T-helper 1 cell treated with Interleukin-12 subunit alpha and Interleukin-12 subunit beta and Interleukin-4 antibody, amounts not matched to agents 30 μg/mL and 1 μg/mL, for 36 hours (primary cell): ENCODE data around the gene RAB23.

Source experiments
- H3K27ac Mint-ChIP-seq: one replicate; pipeline ENCODE4 v1.8.0; 2021; ENCODE audit warnings: mild to moderate bottlenecking, mixed read lengths
- H3K27me3 Mint-ChIP-seq: one replicate; pipeline ENCODE4 v1.8.0; 2021; ENCODE audit warnings: low read depth, mixed read lengths
- H3K36me3 Mint-ChIP-seq: one replicate; pipeline ENCODE4 v1.8.0; 2021; ENCODE audit warnings: low read depth, mixed read lengths
- H3K4me1 Mint-ChIP-seq: one replicate; pipeline ENCODE4 v1.8.0; 2021; ENCODE audit warnings: low read depth, mixed read lengths
- H3K4me3 Mint-ChIP-seq: one replicate; pipeline ENCODE4 v1.8.0; 2021; ENCODE audit warnings: mild to moderate bottlenecking, moderate library complexity, mixed read lengths
- H3K9me3 Mint-ChIP-seq: one replicate; pipeline ENCODE4 v1.8.0; 2021; ENCODE audit warnings: mixed read lengths

Gene RAB23

DNA sequence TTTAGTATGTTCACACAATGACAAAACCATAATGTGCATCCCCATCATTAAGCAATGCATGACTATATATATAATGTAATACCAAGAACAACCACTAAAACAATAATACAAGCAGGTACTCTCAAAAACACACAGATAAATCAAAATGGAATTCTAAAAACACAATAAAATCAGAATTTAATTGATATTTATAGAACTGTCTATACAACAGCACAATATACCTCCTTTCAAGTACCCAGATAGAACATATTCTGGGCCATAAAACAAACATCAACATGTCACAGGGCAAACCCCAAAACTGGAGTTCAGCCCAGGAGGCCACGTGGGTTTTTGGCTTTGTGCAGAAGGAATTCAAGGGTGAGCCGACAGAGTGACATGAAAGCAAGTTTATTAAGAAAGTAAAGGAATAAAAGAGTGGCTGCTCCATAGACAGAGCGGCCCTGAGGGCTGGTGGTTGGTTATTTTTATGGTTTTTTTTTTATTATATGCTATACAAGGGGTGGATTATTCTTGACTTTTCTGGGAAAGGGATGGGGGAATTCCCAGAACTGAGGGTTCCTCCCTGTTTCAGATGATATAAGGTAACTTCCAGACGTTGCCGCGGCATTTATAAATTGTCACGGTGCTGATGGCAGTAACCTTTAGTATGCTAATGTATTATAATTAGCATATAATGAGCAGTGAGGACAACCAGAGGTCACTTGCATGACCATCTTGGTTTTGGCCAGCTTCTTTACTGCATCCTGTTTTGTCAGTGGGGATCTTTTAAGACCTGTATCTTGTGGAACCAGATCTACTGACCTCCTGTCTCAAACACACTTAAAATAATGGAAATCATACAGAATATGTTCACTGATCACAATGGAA, 5.6 kb downstream of the RAB23 start:
- H3K4me1 Mint-ChIP-seq: peaks cover 38% of the 10 kb centered on the region
- peaks cover 9% of the 10 kb centered on the region for H3K27me3 Mint-ChIP-seq
- no peak overlapping the region for H3K27ac Mint-ChIP-seq
- no peak overlapping the region for H3K4me3 Mint-ChIP-seq
- peaks cover 11% of the 10 kb centered on the region for H3K36me3 Mint-ChIP-seq
- peaks cover 7% of the 10 kb centered on the region for H3K9me3 Mint-ChIP-seq

DNA sequence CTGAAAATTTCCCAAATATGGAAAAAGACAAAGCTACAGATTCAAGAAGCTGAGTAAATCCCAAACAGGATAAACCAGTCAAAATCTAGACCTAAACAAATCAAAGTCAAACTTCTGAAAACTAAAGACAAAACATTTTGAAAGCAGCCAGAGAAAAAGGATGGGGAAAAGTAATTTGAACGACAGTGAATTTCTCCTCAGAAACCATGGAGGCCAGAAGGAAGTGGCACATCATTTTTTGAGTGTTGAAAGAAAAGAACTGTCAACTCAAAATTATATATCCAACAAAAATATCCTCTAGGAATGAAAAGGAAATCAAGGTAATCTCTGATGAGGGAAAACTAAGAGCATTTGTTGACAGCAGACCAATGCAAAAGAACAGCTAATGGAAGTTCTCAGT, 6.8 kb downstream of the RAB23 start:
- H3K4me3 Mint-ChIP-seq: no peak overlapping the region
- peaks cover 6% of the 10 kb centered on the region for H3K27me3 Mint-ChIP-seq
- peaks cover 35% of the 10 kb centered on the region for H3K4me1 Mint-ChIP-seq
- H3K9me3 Mint-ChIP-seq: peaks cover 7% of the 10 kb centered on the region
- no peak overlapping the region for H3K27ac Mint-ChIP-seq
- peaks cover 11% of the 10 kb centered on the region for H3K36me3 Mint-ChIP-seq

DNA sequence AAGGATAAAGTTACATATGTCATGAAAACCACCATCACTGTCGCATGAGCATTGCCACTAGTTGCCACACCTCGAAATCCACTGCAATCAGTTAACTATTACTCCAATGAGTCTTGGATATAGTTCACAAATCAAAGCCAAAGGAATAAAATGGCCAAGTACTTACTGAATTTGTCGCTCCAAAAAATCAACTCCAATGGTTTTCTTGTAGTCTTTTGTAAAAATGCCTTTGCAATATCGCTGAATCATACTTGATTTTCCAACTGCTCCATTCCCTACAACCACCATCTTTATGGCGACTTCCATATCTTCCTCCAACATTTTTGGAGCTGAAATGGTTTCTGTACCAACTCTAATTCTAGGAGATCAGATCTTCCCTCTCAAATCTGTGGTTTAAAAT, 12.0 kb downstream of the RAB23 start:
- peaks cover 20% of the 10 kb centered on the region for H3K4me1 Mint-ChIP-seq
- H3K27me3 Mint-ChIP-seq: no peaks in the 10 kb centered on the region
- H3K27ac Mint-ChIP-seq: no peak overlapping the region
- no peak overlapping the region for H3K4me3 Mint-ChIP-seq
- peaks cover 6% of the 10 kb centered on the region for H3K9me3 Mint-ChIP-seq
- H3K36me3 Mint-ChIP-seq: peaks cover 8% of the 10 kb centered on the region

DNA sequence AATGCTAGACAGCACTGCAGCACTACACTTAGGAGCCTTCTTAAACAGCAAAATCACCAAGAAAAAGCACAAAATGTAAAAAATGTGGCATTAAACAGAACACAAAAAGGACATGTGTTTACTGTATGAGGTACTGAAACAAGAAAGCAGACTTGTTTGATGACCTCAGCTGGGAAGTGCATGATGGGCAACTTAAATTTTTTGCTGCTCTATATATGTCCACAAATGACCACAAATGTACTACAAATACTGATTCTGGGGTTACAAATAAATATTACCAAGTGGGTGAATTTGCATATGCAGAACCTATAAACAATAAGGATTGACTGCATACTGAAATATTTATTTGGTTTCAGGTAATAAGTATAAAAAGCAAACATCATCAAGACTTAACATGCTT, 13.1 kb downstream of the RAB23 start:
- Mint-ChIP-seq H3K36me3 (peaks cover 2% of the 10 kb centered on the region), H3K9me3 (no peaks in the 10 kb centered on the region), H3K27me3 (no peaks in the 10 kb centered on the region), H3K4me1 (peaks cover 10% of the 10 kb centered on the region), H3K27ac (no peak overlapping the region), H3K4me3 (no peak overlapping the region)

DNA sequence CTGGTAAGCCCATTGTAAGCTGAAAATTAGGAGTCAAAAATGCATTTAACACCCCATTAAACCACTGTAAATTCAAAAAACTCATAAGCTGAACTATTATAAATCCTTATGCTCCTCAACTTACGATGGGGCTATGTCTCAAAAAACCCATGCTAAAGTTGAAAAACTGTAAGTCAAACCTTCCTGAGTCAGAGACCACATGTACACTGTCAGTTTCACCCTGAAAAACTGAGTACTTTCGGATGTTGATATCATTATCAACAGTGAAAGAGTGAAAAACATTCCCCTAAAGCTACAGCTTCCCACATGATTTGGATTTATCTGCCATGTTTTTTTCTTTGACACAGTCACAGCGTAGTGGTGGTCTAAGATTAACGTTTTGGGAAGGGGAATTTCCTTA, 14.2 kb downstream of the RAB23 start:
- Mint-ChIP-seq H3K4me1 (peaks cover 4% of the 10 kb centered on the region), H3K4me3 (no peak overlapping the region), H3K27ac (no peak overlapping the region), H3K27me3 (no peaks in the 10 kb centered on the region), H3K36me3 (peaks cover 2% of the 10 kb centered on the region), H3K9me3 (no peaks in the 10 kb centered on the region)

DNA sequence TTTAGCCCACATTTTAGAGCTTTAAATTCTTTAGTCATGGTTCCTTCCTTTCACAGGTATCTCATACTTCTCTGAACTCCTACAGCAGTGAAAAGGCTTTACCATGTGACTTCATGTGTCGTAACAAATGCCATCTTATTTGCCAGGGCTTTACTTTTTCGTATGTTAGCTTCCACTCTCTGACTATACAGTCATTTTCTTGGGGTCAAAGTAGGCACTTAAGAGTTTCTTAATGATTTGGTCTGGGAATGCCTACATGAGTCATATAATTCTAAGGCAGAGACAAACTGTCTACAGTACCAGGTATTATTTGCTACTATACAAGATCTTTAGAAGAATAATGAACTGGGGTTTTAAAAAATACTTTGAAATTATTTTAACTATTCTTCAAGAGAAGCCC, 15.0 kb downstream of the RAB23 start:
- H3K36me3 Mint-ChIP-seq: peaks cover 2% of the 10 kb centered on the region
- no peak overlapping the region for H3K27ac Mint-ChIP-seq
- H3K4me3 Mint-ChIP-seq: no peak overlapping the region
- H3K9me3 Mint-ChIP-seq: no peaks in the 10 kb centered on the region
- H3K4me1 Mint-ChIP-seq: peaks cover 4% of the 10 kb centered on the region
- no peaks in the 10 kb centered on the region for H3K27me3 Mint-ChIP-seq

DNA sequence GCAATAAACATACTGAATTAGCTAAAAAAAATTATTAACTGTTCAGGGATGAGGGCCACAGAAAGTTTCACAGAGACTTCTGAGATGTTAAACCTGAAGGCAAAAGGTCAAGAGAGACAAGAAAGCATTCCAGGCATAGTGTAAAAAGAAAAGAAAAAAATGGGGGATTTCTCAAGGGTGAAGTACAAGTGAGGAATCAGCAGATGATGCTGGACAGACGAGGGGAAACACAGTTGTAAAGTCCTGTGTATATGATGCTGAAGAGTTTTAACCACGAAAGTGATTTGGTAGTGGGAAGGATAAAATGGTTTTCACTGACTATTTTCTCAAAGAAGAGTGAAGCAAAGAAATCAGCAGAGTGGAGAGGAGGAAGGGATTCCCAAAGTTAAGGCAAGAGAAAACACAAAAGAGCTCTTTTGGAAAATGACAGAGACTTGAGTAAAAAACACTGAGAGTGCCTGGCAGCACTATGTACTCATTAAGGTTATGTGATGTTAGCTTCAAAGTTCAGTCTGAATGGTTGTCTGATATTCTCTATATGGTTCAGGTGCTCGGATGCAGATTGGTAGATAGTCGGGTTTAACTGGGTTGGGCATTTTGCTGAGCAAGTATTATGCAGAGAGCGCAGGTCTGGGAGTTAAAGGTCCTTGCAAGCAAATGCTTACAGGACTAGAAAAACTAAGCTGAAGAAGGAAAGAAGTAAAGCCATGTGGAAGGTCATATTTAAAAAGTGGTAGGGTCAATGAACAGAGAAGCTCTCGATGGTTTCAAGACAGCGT, 16.4 kb downstream of the RAB23 start:
- H3K4me1 Mint-ChIP-seq: peaks cover 4% of the 10 kb centered on the region
- no peak overlapping the region for H3K27ac Mint-ChIP-seq
- H3K27me3 Mint-ChIP-seq: no peaks in the 10 kb centered on the region
- H3K36me3 Mint-ChIP-seq: peaks cover 2% of the 10 kb centered on the region
- no peak overlapping the region for H3K4me3 Mint-ChIP-seq
- H3K9me3 Mint-ChIP-seq: no peaks in the 10 kb centered on the region

DNA sequence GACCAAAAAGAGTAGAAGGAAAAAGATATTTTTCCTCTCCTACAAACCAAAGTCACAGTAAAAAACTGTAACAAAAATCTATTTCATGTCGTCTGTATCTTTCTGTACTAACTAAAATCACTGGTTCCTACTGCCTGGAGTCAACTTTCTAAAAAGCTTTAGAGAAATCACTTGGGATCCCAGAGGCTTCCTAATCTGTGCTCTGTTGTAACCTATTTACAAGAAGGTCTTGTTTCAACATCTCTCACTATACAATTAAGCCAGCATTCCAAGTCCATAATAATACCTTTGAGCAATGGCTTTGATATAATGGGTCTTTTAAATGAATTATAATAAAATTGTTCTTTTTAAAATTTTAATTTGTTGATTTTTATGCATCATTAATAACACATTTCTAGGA, 20.4 kb downstream of the RAB23 start:
- peaks cover 2% of the 10 kb centered on the region for H3K36me3 Mint-ChIP-seq
- no peak overlapping the region for H3K4me3 Mint-ChIP-seq
- H3K27ac Mint-ChIP-seq: no peak overlapping the region
- peaks cover 5% of the 10 kb centered on the region for H3K4me1 Mint-ChIP-seq
- no peaks in the 10 kb centered on the region for H3K9me3 Mint-ChIP-seq
- no peaks in the 10 kb centered on the region for H3K27me3 Mint-ChIP-seq

DNA sequence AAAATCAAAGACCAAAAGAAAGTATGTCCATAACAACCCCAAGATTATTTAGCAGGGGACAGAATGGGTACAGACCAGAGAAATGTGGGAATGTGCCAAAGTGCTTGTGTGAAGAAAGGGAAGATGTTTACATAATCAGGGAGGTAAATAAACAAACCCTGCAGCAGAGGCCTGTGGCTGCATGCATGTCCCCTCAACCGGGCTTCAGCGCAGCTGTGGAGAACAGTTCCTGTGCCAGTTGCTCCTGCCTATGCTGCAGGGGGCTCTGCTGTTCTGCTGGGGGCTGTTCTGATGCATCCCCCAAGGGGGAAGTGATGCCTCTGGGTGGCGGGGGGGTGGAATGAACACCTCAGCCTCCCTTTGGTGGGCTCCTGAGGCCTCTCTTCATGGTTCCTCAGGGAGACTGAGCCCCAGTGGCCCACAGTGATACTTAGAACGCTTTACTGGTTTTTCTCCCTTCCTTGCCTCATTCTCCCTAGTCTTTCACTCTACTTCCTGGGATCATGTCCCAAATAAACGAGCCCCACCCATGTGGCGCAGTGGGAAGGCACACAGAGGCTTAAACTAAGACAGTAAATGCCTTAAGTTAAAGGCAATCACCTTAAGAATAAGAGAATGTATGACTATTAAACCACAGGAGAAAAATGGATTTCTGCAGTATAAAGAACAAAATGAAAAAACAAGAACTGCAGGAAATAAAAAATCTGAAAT, 23.0 kb downstream of the RAB23 start:
- Mint-ChIP-seq H3K4me3 (no peak overlapping the region), H3K36me3 (peaks cover 9% of the 10 kb centered on the region), H3K4me1 (peaks cover 2% of the 10 kb centered on the region), H3K27ac (no peak overlapping the region), H3K27me3 (no peaks in the 10 kb centered on the region), H3K9me3 (no peaks in the 10 kb centered on the region)

DNA sequence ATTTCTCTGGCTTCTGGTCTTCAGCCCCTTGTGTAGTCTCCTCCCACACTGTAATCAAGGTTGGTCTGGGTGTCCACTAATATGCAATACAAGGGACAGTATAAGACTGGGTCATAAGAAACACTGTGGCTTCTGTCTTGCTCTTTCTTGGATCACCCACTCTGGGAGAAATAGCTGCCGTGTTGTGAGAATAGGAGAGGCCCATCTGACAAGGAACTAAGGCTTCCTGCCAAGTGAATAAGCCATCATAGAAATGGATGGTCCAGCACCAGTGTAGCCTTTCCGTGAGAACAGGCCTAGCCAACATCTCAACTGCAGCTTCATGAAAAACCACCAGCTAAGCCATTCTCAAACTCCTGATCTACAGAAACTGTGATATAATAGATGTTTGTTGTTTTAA, 26.6 kb downstream of the RAB23 start:
- Mint-ChIP-seq H3K27me3 (no peaks in the 10 kb centered on the region), H3K36me3 (peaks cover 14% of the 10 kb centered on the region), H3K9me3 (no peaks in the 10 kb centered on the region), H3K4me3 (no peak overlapping the region), H3K4me1 (peaks cover 2% of the 10 kb centered on the region), H3K27ac (no peak overlapping the region)

DNA sequence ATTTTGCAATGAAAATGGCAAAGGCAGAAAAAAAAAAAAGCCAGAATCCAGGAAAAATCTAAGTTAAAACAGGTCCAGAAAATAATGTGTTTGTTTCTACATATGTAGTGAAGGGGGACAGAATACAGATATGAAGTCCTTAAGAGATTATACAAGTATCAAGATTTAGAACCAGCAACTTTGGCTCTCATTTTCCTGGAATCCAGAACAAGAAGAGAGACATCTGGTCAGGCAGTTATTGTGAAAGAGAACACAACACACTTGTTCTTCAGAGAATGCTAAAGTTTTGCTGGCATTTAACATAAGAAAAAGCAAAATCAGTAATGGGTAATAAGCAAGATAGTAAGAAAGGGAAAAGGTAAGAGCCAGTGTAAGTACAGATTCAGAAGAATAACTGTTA, 28.9 kb downstream of the RAB23 start:
- peaks cover 14% of the 10 kb centered on the region for H3K36me3 Mint-ChIP-seq
- H3K4me1 Mint-ChIP-seq: no peaks in the 10 kb centered on the region
- H3K4me3 Mint-ChIP-seq: no peak overlapping the region
- H3K27ac Mint-ChIP-seq: no peak overlapping the region
- no peaks in the 10 kb centered on the region for H3K9me3 Mint-ChIP-seq
- no peaks in the 10 kb centered on the region for H3K27me3 Mint-ChIP-seq

DNA sequence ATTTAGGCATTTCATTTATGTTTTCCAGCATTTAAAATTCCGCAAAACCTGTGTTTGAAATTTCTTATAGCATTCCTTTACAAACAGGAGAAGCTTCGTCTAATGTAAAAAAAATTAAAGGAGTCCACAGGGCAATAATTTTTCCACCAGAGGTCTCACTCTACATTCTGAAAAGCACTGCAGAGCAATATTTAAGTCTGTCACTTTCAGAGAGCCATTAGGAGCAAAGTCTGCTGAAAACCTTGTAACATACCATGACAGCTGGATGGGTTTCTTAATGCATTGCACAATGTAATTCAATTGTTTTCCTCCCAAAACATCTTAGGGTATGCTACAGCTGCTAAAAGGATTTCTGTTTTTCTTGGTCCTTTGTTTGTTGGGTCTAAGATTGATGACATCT, 32.0 kb downstream of the RAB23 start:
- Mint-ChIP-seq H3K27ac (no peak overlapping the region), H3K9me3 (no peaks in the 10 kb centered on the region), H3K4me3 (no peak overlapping the region), H3K36me3 (peaks cover 13% of the 10 kb centered on the region), H3K4me1 (peaks cover 5% of the 10 kb centered on the region), H3K27me3 (no peaks in the 10 kb centered on the region)

DNA sequence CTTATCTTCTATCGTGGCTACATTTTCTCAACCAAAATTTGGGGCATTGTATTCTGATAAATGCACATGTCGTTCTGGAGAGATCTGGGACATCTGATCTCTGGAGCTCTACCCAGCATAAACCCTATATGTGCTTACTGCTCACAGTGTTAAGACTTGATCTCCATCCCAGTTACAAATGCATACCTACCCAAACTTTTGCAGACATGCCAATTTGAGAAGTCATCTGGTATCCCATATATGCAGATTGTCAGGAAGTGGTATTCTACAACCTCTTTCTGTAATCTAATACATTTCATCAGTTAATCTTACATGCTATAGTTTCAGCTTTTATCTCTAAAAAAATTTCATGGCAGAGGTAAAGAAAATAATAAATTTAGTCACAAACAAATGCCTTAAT, 38.8 kb downstream of the RAB23 start:
- H3K27ac Mint-ChIP-seq: no peak overlapping the region
- H3K9me3 Mint-ChIP-seq: no peaks in the 10 kb centered on the region
- H3K27me3 Mint-ChIP-seq: no peaks in the 10 kb centered on the region
- H3K4me1 Mint-ChIP-seq: peaks cover 13% of the 10 kb centered on the region
- no peak overlapping the region for H3K4me3 Mint-ChIP-seq
- peaks cover 21% of the 10 kb centered on the region for H3K36me3 Mint-ChIP-seq

DNA sequence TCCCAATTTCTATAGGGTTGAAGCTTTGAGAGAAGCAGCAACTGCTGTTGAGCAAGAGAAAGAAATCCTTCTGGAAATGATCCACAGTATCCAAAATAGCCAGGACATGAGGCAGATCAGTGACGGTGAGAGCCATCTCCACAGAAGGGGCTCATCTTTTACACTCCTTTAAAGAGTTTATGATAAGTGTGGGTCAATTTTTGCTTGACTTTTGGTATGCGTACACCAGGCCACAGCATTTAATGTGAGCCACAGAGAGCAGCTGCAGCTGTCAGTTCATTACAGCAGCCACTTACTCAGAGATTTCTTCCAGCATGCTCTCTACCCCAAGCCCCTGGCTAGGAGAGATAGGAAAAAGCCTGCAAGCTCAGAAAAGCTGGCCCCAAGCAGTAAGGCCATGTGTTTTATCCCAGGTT, 40.1 kb downstream of the RAB23 start:
- peaks cover 13% of the 10 kb centered on the region for H3K4me1 Mint-ChIP-seq
- H3K36me3 Mint-ChIP-seq: peaks cover 21% of the 10 kb centered on the region
- no peak overlapping the region for H3K27ac Mint-ChIP-seq
- no peaks in the 10 kb centered on the region for H3K27me3 Mint-ChIP-seq
- no peak overlapping the region for H3K4me3 Mint-ChIP-seq
- no peaks in the 10 kb centered on the region for H3K9me3 Mint-ChIP-seq
